ENCODE data around the gene CCT6B. TPM values are rescaled to one million over a fixed set of nuclear protein-coding genes. Genes with fewer than 3 reads are reported as not detected.

CCT6B gene
- total and polyA plus RNA-seq, 2 of the 13 experiments (the other 11 are each of a cell fraction or from before 2014, with no cell fraction given): 0.41 to 1.4 TPM

DNA sequence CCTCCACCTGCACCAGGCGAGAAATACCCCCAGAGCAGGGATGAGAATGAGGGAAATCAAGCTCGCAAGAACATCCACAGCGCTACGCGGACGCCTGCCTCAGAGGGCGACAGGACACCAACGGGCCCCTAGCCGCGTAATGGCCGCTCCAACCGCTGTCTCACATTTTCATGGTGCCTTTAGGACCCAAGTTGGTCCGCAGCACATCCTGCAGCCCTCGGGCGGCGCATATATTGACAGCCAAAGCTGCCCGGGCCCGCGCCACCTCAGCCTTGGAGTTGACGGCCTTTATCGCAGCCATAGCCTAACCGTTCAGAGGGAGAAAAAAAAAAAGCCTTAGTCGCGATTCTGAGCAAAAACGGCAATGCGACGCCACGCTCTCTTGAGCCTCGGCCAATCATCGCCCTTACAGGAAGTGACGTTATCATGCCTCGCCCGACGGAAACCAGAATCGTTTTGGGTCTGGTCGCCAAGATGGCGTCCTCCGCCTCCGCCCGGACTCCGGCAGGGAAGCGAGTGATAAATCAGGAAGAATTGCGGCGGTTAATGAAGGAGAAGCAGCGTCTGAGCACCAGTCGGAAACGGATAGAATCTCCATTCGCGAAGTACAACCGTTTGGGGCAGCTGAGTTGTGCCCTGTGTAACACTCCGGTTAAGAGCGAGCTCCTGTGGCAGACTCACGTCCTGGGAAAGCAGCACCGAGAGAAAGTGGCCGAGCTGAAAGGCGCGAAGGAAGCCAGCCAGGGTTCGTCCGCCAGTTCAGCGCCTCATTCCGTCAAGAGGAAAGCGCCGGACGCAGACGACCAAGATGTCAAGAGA is at the start of gene CCT6B, which contains the start of gene ZNF830 (continued):
- TF ChIP-seq, protein P1, sequence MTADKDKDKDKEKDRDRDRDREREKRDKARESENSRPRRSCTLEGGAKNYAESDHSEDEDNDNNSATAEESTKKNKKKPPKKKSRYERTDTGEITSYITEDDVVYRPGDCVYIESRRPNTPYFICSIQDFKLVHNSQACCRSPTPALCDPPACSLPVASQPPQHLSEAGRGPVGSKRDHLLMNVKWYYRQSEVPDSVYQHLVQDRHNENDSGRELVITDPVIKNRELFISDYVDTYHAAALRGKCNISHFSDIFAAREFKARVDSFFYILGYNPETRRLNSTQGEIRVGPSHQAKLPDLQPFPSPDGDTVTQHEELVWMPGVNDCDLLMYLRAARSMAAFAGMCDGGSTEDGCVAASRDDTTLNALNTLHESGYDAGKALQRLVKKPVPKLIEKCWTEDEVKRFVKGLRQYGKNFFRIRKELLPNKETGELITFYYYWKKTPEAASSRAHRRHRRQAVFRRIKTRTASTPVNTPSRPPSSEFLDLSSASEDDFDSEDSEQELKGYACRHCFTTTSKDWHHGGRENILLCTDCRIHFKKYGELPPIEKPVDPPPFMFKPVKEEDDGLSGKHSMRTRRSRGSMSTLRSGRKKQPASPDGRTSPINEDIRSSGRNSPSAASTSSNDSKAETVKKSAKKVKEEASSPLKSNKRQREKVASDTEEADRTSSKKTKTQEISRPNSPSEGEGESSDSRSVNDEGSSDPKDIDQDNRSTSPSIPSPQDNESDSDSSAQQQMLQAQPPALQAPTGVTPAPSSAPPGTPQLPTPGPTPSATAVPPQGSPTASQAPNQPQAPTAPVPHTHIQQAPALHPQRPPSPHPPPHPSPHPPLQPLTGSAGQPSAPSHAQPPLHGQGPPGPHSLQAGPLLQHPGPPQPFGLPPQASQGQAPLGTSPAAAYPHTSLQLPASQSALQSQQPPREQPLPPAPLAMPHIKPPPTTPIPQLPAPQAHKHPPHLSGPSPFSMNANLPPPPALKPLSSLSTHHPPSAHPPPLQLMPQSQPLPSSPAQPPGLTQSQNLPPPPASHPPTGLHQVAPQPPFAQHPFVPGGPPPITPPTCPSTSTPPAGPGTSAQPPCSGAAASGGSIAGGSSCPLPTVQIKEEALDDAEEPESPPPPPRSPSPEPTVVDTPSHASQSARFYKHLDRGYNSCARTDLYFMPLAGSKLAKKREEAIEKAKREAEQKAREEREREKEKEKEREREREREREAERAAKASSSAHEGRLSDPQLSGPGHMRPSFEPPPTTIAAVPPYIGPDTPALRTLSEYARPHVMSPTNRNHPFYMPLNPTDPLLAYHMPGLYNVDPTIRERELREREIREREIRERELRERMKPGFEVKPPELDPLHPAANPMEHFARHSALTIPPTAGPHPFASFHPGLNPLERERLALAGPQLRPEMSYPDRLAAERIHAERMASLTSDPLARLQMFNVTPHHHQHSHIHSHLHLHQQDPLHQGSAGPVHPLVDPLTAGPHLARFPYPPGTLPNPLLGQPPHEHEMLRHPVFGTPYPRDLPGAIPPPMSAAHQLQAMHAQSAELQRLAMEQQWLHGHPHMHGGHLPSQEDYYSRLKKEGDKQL (CRISPR knock-in tag; IDR thresholded peaks at IDR 0.05; ENCODE audit: low read depth): no peak
- TF ChIP-seq ARNT2 (CRISPR knock-in tag; IDR thresholded peaks at IDR 0.05; ENCODE audit: low read depth) (peak; percentile 36; the same call in 1 of the 2 replicates), ZSCAN21 (CRISPR knock-in tag; IDR thresholded peaks at IDR 0.05; ENCODE audit: borderline replicate concordance) (0 out of 2 replicates have a peak, but pooled peaks have one; percentile 67), TRAFD1 (CRISPR knock-in tag; IDR thresholded peaks at IDR 0.05; ENCODE audit: borderline replicate concordance) (peak; percentile 54; the same call in 1 of the 2 replicates), ZNF720 (CRISPR knock-in tag; IDR thresholded peaks at IDR 0.05) (no peak), ZNF230 (CRISPR knock-in tag; IDR thresholded peaks at IDR 0.05) (0 out of 2 replicates have a peak, but pooled peaks have one; percentile 64), ZNF33A (CRISPR knock-in tag; IDR thresholded peaks at IDR 0.05; ENCODE audit: borderline replicate concordance) (no peak), SRSF9 (IDR thresholded peaks at IDR 0.05; ENCODE audit: borderline replicate concordance, insufficient read depth, low read depth, low read length, poor library complexity, severe bottlenecking) (no peak), PPARG (CRISPR knock-in tag; conservative IDR thresholded peaks at IDR 0.05) (0 out of 2 replicates have a peak, but pooled peaks have one; percentile 30), ZNF629 (CRISPR knock-in tag; conservative IDR thresholded peaks at IDR 0.05) (no peak), ATRX (CRISPR knock-in tag; IDR thresholded peaks at IDR 0.05; ENCODE audit: borderline replicate concordance) (no peak), ZBTB1 (CRISPR knock-in tag; IDR thresholded peaks at IDR 0.05; ENCODE audit: borderline replicate concordance) (no peak), ZBTB42 (CRISPR knock-in tag; IDR thresholded peaks at IDR 0.05) (no peak)
- TF ChIP-seq, protein P2, sequence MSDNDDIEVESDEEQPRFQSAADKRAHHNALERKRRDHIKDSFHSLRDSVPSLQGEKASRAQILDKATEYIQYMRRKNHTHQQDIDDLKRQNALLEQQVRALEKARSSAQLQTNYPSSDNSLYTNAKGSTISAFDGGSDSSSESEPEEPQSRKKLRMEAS (IDR thresholded peaks at IDR 0.05): no peak; the same call in 1 of the 2 replicates
- TF ChIP-seq, protein P3, sequence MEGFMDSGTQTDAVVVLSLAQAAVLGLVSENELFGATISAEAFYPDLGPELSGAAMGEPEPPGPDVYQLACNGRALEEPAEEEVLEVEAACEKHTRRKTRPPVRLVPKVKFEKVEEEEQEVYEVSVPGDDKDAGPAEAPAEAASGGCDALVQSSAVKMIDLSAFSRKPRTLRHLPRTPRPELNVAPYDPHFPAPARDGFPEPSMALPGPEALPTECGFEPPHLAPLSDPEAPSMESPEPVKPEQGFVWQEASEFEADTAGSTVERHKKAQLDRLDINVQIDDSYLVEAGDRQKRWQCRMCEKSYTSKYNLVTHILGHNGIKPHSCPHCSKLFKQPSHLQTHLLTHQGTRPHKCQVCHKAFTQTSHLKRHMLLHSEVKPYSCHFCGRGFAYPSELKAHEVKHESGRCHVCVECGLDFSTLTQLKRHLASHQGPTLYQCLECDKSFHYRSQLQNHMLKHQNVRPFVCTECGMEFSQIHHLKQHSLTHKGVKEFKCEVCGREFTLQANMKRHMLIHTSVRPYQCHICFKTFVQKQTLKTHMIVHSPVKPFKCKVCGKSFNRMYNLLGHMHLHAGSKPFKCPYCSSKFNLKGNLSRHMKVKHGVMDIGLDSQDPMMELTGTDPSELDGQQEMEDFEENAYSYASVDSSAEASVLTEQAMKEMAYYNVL (CRISPR knock-in tag; IDR thresholded peaks at IDR 0.05; ENCODE audit: borderline replicate concordance): no peak
